Prostate gland (tissue), 2 donors: ENCODE measurements around the gene MDC1. TPM values are rescaled to one million over a fixed set of nuclear protein-coding genes. Genes with fewer than 3 reads are reported as not detected.

Source experiments
- DNase-seq: peaks from one replicate; pipeline ENCODE4 v3.0.0-alpha.2; 2019; ENCODE audit warnings: low spot score
- H3K27ac ChIP-seq, 2 donors: fragments of 200-600 bp; sonication (generic); 2 replicates each; pipeline ENCODE4 v1.5.1; 2017 to 2019
- H3K27me3 ChIP-seq: fragments of 200-600 bp; sonication (generic); replicated peaks from 2 replicates; pipeline ENCODE4 v1.5.1; 2019; ENCODE audit not compliant: insufficient read depth
- H3K36me3 ChIP-seq, 2 donors: fragments of 200-600 bp; sonication (generic); 1 replicate in 1 of 2; 2 replicates in 1 of 2; pipeline versions ENCODE4 v1.5.1 to v1.8.1; 2017 to 2019
- H3K4me1 ChIP-seq: fragments of 200-600 bp; sonication (generic); replicated peaks from 2 replicates; pipeline ENCODE4 v1.5.1; 2019
- H3K4me3 ChIP-seq, 2 donors: fragments of 200-600 bp; sonication (generic); 2 replicates each; pipeline ENCODE4 v1.5.1; 2017 to 2019
- H3K9me3 ChIP-seq: fragments of 200-600 bp; sonication (generic); 2 replicates; pipeline ENCODE4 v1.5.1; 2017
- CTCF ChIP-seq, 4 experiments: fragments of 200-600 bp in 2 of 4; fragments of 450-650 bp in 2 of 4; sonication (generic) in 2 of 4; IDR thresholded peaks; 1 replicate in 3 of 4; 2 replicates in 1 of 4; pipeline ENCODE4 v1.5.1; 2016 to 2019; ENCODE audit warnings: antibody characterized with exemption in 4 of 4, mild to moderate bottlenecking in 2 of 4, moderate library complexity in 2 of 4
- POLR2A ChIP-seq: fragments of 450-650 bp; IDR thresholded peaks from one replicate; pipeline ENCODE4 v1.6.1; 2016; ENCODE audit warnings: antibody characterized with exemption, mild to moderate bottlenecking
- POLR2AphosphoS5 ChIP-seq: sonication (generic); formaldehyde crosslinking; IDR thresholded peaks from one replicate; pipeline ENCODE4 v1.6.1; 2017; ENCODE audit warnings: antibody characterized with exemption
- WGBS: methylation state at CpG from one replicate; pipeline ENCODE4 v1.1.5; 2018; 5-methylcytosine and 5-hydroxymethylcytosine counted together
- intact Hi-C: fragments of 100-400 bp; cut with DNase I; formaldehyde crosslinking; loops from one replicate; pipeline ENCODE4 v1.14.2; 2022
- total RNA-seq, 2 donors: library from RNA; depleted of rRNA; stranded (reverse); fragments of >200 nt; gene quantifications; one replicate each; pipeline ENCODE4 v1.1.0, GENCODE V29; 2016

MDC1 gene
- total RNA-seq, 2 donors from 2014 or later, result 20.5 to 26.3 TPM

DNA sequence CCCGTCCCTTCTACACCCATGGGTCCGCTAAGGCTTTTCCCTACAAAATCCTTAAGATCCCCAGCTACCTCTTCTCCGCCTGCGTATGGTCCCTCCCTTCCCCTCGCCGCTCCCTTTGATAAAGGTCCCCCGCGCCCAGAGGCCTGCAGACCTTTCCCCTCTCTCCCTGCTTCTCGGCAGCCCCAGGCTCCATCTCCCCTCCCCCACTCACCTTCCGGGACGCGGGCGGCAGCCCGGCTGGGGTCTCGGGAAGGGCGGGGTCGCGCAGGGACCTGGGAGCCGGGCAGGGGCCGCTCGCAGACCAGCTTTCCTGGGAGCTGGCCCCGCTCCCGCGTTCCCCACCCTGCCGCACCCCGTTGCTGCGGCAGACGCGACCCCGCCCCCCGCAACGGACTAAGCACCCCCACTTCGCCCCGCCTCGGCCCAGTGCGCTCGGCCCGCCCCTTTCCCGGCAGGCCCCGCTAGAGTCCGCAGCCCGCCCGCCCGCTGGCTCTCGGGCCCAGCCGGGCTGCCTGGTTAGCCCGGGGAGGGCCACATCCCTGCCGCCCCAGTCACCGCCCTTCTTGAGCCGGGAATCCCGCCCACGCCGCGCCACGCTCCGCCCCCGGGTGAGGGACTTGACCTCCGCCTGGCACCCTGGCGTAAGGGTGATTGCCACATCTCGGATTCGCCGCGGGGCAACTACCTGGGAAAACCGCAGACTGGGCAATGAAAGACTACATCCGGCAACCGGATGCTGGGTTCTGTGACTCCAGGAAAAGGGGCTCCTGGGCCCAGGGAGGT lies 25.4 kb upstream of the MDC1 start, which contains the start of gene FLOT1:
Gene FLOT1, minus strand, starts transcription at position 372 of the 783 bp plus-strand sequence. CDS start 498 bp downstream, outside the sequence.
- intact Hi-C loops, result loop anchor here (5.0 kb wide), 4 partner anchors 40 to 335 kb away; no protein-coding TSS in a partner anchor
- Histone ChIP-seq H3K27ac (peak within 1 kb of the TSS; percentile 95), H3K27me3 (no peaks in the 10 kb centered on the region), H3K36me3 (peaks cover 0 to 4% of the 10 kb centered on the region in 2 donors), H3K4me3 (peak within 1 kb of the TSS; percentile 76 to 79), H3K9me3 (no peaks in the 10 kb centered on the region), H3K4me1 (no peaks in the 10 kb centered on the region)
- 0% methylated on average over 36 of the region's 66 CpGs for WGBS
- TF ChIP-seq CTCF (IDR thresholded peaks at IDR 0.05) (peak in 1 of 4 experiments; percentile 10), POLR2AphosphoS5 (peak; percentile 91), POLR2A (peak; percentile 82)
- DNase-seq, result peak; percentile 98

DNA sequence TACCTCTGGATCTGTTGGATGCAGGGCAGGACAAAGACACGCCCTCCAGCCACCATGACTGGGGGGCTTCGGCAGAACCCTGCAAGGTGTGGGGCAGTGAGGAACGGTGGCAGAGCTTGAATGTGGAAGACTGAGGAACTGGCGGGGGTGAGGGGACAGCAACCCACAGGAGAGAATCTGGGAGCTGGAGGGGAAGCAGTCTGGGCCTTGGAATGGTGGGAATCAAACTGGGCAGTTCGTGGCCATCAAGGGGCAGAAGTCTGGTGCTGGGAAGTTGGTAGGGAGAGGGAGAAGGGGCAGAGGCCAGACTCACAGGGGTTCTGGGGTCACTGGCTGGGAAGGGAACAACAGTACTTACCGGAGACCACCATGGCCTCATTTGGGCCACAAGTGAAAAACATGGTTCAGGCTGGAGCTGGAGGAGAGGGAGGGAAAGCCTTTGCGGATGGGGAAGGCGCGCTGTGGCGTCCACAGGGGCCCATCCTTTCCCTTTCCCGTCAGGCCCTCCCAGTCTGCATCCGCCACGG lies 24.8 kb upstream of the MDC1 start:
- Histone ChIP-seq H3K4me1 (no peaks in the 10 kb centered on the region), H3K4me3 (peak overlapping the region; percentile 76 to 79), H3K27me3 (no peaks in the 10 kb centered on the region), H3K36me3 (peaks cover 0 to 4% of the 10 kb centered on the region in 2 donors), H3K27ac (peak overlapping the region; percentile 95), H3K9me3 (no peaks in the 10 kb centered on the region)
- intact Hi-C loops, result loop anchor here (5.0 kb wide), 4 partner anchors 40 to 335 kb away; no protein-coding TSS in a partner anchor
- no peak for DNase-seq
- 6% methylated on average over 13 of the region's 13 CpGs for WGBS
- TF ChIP-seq CTCF (IDR thresholded peaks at IDR 0.05), result no peak
- TF ChIP-seq POLR2AphosphoS5, result no peak
- no peak for TF ChIP-seq POLR2A

- intact Hi-C loops, result loop anchor here (5.0 kb wide), 4 partner anchors 41 to 336 kb away; no protein-coding TSS in a partner anchor
- H3K36me3 ChIP-seq, result peaks cover 0 to 4% of the 10 kb centered on the region in 2 donors
- no peaks in the 10 kb centered on the region for H3K4me1 ChIP-seq
- H3K9me3 ChIP-seq, result no peaks in the 10 kb centered on the region
- peak overlapping the region; percentile 76 to 79 for H3K4me3 ChIP-seq
- no peaks in the 10 kb centered on the region for H3K27me3 ChIP-seq
- DNase-seq, result no peak
- peak overlapping the region; percentile 95 for H3K27ac ChIP-seq
- 64% methylated on average over 8 of the region's 8 CpGs for WGBS
- no peak for TF ChIP-seq CTCF (IDR thresholded peaks at IDR 0.05)
- no peak for TF ChIP-seq POLR2AphosphoS5
- TF ChIP-seq POLR2A, result no peak
These were observed 24.1 kb upstream of the MDC1 start for GRCh38 chr6:30741063-30741779.

DNA sequence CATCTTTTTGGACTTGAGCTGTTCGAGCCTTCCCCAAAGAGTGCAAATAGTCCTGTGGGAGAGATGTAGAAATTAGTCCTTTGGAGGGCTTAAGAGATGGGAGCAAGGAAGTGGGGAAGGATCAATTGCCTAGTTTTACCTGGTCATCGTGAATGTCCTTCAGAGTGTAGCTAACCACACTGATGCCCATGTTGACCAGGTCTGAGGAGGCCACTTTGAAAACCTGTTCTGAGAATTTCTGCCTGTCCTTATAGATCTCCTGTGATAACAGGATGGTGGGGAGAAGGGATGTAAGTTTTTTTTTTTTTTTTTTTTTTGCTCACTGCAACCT lies 23.4 kb upstream of the MDC1 start:
- no peak for DNase-seq
- intact Hi-C loops, result loop anchor here (5.0 kb wide), 4 partner anchors 42 to 337 kb away; no protein-coding TSS in a partner anchor
- Histone ChIP-seq H3K4me1 (no peaks in the 10 kb centered on the region), H3K9me3 (no peaks in the 10 kb centered on the region), H3K36me3 (peaks cover 0 to 4% of the 10 kb centered on the region in 2 donors), H3K27me3 (no peaks in the 10 kb centered on the region), H3K27ac (no peak overlapping the region), H3K4me3 (no peak overlapping the region)
- 88% methylated on average over 2 of the region's 2 CpGs for WGBS
- TF ChIP-seq POLR2A, result no peak
- TF ChIP-seq CTCF (IDR thresholded peaks at IDR 0.05), result no peak
- no peak for TF ChIP-seq POLR2AphosphoS5
